GM21786 (cell line): Measurements from ENCODE around the gene COL27A1.

Experiments used
- ATAC-seq: cut with Tn5 transposase; IDR thresholded peaks from one replicate; pipeline ENCODE4 v1.9.1; 2021; ENCODE audit not compliant: unreplicated experiment

COL27A1 gene

GRCh38 chr9:114202849-114203248 lies 47.5 kb downstream of the COL27A1 start:
- ATAC-seq, result no peak

GRCh38 chr9:114203410-114204140 lies 48.2 kb downstream of the COL27A1 start:
- no peak for ATAC-seq

- ATAC-seq, result no peak
Observed at GRCh38 chr9:114204265-114204664, 48.9 kb downstream of the COL27A1 start.

- ATAC-seq, result no peak
Observed at GRCh38 chr9:114205171-114206015, 50.1 kb downstream of the COL27A1 start.

- no peak for ATAC-seq
Observed at GRCh38 chr9:114206221-114206789, 51.0 kb downstream of the COL27A1 start.

- ATAC-seq, result no peak
Observed at GRCh38 chr9:114207034-114207810, 51.9 kb downstream of the COL27A1 start.

- ATAC-seq, result no peak
Observed at GRCh38 chr9:114207845-114208244, 52.5 kb downstream of the COL27A1 start.

- no peak for ATAC-seq
Observed at GRCh38 chr9:114209151-114209550, 53.8 kb downstream of the COL27A1 start.

GRCh38 chr9:114210136-114210535 lies 54.8 kb downstream of the COL27A1 start:
- ATAC-seq, result no peak

- ATAC-seq, result no peak
Observed at GRCh38 chr9:114210691-114211276, 55.4 kb downstream of the COL27A1 start.

- ATAC-seq, result no peak
Observed at GRCh38 chr9:114212826-114213225, 57.5 kb downstream of the COL27A1 start.

- no peak for ATAC-seq
Observed at GRCh38 chr9:114213566-114213965, 58.2 kb downstream of the COL27A1 start.

GRCh38 chr9:114214181-114214580 lies 58.8 kb downstream of the COL27A1 start:
- ATAC-seq, result no peak

- ATAC-seq, result no peak
Observed at GRCh38 chr9:114214686-114215414, 59.5 kb downstream of the COL27A1 start.

- ATAC-seq, result no peak
Observed at GRCh38 chr9:114216081-114216480, 60.7 kb downstream of the COL27A1 start.

- no peak for ATAC-seq
Observed at GRCh38 chr9:114216976-114217375, 61.6 kb downstream of the COL27A1 start.

- ATAC-seq, result no peak
Observed at GRCh38 chr9:114218264-114219120, 63.2 kb downstream of the COL27A1 start.

GRCh38 chr9:114220061-114220541 lies 64.8 kb downstream of the COL27A1 start:
- no peak for ATAC-seq
